HG02885 (cell line): ENCODE data around the gene ZBTB46.

ENCODE experiments used
- ATAC-seq: cut with Tn5 transposase; IDR thresholded peaks from one replicate; pipeline ENCODE4 v1.9.1; 2021; ENCODE audit warnings: mild to moderate bottlenecking; ENCODE audit not compliant: unreplicated experiment, poor library complexity

ZBTB46 gene

DNA sequence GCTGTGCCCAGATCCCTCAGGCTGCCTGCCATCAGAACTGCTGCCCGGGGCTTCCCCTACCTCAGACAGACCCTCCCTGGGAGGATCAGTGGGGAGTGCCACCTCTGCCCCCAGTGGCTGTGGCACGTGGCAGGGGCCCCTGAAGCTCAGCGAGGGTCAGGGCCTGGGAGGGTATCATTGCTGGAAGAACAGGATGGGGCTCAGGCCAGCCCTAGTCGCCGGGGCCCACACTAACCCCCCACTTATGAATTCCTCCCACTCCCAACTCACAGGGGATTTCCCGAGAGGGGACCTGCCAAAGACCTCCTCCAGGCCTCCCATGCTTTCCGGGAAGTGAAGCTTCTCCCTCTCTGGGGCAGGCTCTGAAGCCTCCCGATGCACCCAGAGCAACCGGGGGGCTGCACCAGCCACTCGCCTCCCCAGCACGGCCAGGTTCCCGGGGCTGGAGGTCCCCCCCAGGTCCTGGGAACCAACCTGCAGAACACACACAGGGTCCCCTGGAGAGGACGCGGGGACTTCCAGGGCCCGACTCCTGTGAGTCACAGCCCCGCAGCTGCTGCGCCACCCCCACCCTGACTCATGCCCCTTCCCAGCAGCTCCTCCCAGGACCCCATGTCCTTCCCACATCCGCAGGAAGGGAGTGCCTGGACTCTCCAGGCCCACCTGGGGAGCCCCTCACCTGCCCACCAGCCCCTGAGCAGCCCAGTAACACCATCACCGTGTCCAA, 132.2 kb downstream of the ZBTB46 start:
- no peak for ATAC-seq

DNA sequence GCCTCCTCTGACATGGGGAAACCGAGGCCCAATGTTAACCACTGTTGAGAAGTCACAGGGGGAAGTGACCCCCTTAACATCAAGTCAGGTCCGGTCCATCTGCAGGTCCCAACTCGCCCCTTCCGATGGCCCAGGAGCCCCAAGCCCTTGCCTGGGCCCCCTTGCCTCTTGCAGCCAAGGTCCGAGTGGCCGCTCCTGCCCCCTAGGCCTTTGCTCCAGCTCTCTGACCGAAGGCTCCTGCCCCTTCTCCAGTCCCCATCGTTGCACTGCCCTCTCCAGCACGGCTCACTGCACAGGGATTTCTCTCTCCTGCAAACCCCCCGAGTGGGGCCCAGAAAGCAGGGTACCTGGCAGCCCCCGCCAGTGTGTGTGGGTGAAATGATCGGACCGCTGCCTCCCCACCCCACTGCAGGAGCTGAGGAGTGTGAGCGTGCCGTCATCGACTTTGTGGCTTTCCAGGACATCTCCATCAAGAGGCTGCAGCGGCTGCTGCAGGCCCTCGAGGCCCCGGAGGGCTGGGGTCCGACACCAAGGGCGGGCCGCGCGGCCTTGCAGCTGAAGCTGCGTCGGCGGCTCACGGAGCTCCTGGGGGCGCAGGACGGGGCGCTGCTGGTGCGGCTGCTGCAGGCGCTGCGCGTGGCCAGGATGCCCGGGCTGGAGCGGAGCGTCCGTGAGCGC, 133.1 kb downstream of the ZBTB46 start:
- no peak for ATAC-seq

DNA sequence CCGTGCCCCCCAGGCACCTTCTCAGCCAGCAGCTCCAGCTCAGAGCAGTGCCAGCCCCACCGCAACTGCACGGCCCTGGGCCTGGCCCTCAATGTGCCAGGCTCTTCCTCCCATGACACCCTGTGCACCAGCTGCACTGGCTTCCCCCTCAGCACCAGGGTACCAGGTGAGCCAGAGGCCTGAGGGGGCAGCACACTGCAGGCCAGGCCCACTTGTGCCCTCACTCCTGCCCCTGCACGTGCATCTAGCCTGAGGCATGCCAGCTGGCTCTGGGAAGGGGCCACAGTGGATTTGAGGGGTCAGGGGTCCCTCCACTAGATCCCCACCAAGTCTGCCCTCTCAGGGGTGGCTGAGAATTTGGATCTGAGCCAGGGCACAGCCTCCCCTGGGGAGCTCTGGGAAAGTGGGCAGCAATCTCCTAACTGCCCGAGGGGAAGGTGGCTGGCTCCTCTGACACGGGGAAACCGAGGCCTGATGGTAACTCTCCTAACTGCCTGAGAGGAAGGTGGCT, 133.7 kb downstream of the ZBTB46 start:
- ATAC-seq = no peak

DNA sequence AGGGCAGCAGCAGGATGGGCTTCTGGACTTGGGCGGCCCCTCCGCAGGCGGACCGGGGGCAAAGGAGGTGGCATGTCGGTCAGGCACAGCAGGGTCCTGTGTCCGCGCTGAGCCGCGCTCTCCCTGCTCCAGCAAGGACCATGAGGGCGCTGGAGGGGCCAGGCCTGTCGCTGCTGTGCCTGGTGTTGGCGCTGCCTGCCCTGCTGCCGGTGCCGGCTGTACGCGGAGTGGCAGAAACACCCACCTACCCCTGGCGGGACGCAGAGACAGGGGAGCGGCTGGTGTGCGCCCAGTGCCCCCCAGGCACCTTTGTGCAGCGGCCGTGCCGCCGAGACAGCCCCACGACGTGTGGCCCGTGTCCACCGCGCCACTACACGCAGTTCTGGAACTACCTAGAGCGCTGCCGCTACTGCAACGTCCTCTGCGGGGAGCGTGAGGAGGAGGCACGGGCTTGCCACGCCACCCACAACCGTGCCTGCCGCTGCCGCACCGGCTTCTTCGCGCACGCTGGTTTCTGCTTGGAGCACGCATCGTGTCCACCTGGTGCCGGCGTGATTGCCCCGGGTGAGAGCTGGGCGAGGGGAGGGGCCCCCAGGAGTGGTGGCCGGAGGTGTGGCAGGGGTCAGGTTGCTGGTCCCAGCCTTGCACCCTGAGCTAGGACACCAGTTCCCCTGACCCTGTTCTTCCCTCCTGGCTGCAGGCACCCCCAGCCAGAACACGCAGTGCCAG, 134.3 kb downstream of the ZBTB46 start, which contains the start of gene TNFRSF6B:
TSS of gene TNFRSF6B (plus strand) at position 25 of the 729 bp plus-strand sequence. CDS start at position 141, 116 bp downstream.
- no peak for ATAC-seq

DNA sequence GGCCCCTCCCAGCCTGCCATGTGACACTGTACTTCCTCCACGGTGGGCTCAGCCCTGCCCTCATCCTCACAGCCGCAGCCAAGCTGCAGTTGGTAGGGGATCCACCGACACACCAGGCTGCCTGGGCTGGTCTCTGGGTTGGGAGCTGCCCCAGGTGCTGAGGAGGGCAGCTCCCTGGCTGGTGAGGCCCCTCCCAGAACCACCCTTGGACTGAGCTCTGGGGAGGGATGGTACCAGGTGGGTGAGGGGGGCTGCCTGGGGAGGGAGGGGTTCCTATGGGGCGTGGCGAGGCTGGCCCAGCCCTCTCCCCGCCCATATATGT, 134.8 kb downstream of the ZBTB46 start:
- ATAC-seq = no peak

DNA sequence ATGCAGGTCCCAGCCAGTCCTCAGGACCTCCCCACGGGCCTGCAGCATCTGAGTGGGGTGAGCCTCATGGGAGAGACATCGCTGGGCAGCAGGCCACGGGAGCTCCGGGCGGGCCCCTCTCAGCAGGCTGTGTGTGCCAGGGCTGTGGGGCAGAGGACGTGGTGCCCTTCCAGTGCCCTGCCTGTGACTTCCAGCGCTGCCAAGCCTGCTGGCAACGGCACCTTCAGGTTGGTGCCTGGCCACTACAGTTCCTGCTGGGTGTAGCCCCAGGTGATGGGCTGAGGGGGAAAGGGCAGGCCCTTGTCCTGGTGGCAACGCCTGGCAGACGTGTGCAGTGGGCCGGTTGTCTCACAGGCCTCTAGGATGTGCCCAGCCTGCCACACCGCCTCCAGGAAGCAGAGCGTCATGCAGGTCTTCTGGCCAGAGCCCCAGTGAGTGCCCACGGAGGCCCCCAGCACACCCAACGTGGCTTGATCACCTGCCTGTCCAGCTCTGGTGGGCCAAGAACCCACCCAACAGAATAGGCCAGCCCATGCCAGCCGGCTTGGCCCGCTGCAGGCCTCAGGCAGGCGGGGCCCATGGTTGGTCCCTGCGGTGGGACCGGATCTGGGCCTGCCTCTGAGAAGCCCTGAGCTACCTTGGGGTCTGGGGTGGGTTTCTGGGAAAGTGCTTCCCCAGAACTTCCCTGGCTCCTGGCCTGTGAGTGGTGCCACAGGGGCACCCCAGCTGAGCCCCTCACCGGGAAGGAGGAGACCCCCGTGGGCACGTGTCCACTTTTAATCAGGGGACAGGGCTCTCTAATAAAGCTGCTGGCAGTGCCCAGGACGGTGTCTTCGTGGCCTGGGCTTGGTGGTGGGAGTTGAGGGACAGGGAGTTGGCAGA, 135.4 kb downstream of the ZBTB46 start:
- ATAC-seq = no peak

DNA sequence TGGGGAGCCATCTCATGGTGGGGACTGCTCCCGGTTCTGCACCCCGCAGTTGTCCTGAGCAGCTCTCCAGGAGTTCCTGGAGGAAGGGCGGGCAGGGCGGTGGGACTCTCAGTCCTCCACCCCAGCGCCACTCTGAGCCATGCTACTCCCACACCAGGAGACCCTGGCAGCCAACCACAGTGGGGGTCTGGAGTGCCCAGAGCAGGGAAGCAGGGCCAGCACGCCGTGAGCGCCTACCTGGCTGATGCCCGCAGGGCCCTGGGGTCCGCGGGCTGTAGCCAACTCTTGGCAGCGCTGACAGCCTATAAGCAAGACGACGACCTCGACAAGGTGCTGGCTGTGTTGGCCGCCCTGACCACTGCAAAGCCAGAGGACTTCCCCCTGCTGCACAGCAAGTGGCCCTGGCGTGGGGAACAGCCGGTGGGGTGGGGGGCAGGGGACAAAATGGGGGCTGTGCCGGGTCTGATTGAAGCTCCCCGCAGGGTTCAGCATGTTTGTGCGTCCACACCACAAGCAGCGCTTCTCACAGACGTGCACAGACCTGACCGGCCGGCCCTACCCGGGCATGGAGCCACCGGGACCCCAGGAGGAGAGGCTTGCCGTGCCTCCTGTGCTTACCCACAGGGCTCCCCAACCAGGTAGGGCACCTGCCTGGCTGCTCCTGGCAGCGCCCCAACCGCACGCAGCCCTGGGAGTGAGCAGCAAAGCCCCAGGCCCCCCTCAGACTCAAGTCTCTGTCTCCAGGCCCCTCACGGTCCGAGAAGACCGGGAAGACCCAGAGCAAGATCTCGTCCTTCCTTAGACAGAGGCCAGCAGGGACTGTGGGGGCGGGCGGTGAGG, 136.3 kb downstream of the ZBTB46 start:
- no peak for ATAC-seq

DNA sequence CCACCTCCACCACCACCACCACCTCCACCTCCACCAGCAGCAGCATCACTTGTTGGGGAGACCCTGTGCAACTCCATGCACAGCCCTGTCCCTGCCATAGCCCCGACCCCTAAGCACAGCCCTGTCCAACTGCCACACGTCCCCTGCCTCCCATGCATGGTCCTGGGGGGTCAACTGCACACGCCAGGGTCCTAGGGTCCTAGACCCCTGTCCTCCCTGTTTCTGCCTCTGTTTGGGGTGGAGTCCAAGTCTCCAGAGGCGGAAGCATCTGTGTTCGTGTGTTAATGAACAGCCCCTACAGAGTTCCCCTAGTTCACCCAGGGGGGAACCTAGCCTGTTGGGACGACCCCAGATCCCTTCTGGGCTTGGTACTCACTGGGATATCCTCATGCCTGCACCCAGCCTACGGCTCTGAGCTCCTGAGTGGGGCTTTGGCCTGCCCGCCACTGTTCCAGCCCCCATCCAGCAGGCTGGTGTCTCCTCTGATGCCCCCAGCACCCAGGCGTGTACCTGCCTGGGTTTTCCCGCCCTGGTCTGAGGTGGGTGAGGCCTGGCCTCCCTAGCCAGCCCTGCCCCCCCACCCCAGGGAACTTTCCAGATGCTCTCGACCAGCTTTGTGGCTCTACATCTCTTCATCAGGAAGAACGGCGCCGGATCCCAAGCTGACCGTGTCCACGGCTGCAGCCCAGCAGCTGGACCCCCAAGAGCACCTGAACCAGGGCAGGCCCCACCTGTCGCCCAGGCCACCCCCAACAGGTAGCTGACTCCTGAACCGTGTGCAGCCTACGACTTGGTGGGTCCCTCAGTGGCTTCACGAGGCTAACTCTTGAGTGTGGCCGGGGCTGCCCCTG, 137.1 kb downstream of the ZBTB46 start:
- ATAC-seq = no peak
